HG03196 (cell line): Measurements from ENCODE around the gene CHI3L2.

Source experiments
- ATAC-seq: cut with Tn5 transposase; IDR thresholded peaks from one replicate; pipeline ENCODE4 v1.9.1; 2021; ENCODE audit not compliant: unreplicated experiment

Gene CHI3L2

DNA sequence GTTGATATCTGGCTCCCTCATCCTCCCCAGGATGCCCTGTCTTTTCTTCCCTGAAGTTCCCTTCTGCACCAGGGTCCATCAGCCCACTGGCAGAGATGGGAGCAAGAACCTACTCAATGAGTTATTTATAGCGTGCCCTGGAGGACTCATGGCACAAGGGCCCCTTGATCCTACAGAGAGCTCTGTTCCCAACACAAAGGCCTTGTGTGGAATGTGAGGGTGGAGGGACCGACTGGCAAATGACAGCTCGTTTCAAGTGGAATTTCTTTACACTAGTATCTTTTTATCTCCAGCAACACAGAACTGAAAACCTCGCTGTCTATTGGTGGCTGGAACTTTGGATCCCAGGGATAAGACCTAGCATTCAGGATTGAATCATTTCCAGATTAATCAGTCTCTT, 22.4 kb downstream of the CHI3L2 start:
- ATAC-seq, result no peak

DNA sequence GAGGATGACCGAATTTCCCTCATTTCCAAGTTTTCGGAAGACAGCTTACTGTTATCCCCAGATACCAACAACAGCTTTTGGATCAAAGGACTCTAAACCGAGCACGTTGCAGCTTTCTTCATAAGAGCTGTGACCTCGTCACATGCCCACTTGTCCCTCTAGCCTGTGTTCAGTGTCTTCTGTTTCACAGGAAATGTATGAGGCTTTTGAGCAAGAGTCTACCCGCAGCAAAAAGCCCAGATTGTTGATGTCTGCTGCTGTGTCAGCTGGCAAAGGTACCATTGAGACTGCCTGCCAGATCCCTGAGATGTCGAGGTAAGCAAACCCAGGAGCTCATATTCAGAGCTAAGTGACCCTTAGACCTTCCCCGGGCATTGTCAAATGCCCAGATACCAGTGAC, 24.1 kb downstream of the CHI3L2 start:
- no peak for ATAC-seq

DNA sequence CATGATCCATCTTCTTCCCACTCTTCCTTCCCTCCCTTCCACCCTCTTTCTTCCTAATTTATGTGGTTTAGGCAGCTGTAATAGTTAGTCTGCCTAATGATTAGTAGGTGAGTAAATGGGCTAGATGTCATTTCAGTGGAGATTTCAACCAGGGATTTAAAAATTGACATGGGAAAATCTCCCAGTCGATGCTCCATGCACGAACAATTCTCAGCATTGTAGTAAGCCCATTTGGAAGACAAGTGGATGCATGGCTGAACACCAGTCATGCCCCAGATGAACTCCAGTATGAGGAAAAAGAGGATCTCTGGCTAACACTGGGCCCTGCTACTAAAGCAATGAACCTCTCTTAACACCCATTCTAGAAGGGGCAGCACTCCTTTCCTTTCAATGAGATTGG, 25.3 kb downstream of the CHI3L2 start:
- ATAC-seq, result no peak

DNA sequence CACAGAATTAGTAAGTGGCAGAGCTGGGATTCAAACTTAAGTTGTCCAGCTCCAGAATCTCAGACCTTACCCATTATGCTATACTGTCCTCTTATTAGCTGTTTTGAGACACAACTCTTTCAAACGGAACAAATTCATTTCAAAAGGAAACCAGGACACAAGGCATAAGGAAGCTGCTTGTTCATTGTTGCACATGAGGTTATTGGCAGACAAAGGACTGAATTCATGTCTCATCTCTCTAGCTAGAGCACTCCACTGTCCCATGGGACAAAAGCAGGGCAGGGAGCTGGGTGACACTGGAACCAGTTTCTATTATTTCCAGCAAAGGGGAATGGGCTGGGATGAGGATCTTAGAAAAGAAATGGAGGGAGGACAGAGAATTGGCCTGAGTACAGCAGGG, 26.4 kb downstream of the CHI3L2 start:
- ATAC-seq, result no peak

DNA sequence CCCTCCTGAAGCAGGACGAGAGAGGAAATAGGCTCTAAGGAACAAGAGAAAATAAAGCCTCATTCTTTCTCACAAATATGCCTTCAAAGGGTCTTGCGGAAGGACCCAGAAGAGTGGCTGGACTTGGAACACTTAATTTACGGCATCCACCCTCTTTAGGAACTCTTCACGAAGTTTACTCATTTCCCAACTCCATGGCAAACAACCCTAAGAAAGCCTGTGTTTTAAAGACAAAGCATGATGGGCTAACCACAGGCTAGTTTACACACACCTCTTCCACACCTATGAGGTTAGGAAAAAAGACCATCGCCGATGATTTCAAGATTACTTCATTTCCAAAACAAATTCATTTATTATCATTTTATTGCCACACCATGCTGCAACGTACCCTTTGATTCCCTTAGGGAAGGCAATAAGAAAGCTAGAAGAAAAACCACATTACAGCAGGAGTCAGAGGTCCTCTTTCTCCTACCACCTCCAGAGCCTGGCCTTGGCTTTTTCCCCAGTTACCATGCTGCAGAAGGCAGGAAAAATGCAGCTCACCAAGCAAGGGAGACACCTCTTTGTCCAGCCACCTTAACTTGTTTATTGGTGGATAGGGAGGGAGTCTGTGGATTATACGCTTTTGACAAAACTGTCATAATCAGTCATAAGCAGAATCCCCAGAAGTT, 29.6 kb downstream of the CHI3L2 start:
- ATAC-seq, result no peak

DNA sequence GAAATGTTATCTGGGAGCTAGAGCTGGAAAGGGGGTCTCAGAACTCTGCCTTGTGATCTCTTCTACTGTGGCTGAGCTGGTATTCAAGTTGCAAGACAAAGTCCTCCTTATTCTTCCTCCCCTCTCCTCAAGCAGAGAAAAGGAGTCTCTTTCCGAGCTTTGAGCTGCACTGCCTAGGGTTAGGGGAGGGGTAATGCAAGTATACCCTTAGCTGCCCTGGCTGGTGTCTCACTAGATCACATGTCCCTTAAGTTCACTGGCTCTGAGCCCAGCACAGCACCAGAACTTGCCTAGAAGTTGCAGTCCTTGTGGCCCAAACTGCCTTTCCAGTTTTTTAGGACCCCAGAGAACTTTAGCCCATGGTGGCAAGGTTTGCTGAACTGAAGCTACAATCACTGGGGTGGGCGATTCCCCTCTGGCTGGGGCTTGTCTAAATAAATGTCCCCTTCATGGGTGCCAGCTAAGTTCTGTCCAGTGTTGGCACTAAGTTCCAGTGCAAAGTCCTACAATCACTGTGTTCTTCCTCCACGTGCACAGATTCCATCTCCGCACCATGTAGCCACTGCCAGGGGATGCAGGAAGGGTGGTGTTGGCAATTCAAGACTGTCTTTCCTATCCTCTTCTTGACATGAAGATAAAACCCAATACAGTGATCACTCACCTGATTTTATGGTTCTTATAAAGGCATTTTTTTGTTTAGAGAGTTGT, 40.4 kb downstream of the CHI3L2 start:
- no peak for ATAC-seq

DNA sequence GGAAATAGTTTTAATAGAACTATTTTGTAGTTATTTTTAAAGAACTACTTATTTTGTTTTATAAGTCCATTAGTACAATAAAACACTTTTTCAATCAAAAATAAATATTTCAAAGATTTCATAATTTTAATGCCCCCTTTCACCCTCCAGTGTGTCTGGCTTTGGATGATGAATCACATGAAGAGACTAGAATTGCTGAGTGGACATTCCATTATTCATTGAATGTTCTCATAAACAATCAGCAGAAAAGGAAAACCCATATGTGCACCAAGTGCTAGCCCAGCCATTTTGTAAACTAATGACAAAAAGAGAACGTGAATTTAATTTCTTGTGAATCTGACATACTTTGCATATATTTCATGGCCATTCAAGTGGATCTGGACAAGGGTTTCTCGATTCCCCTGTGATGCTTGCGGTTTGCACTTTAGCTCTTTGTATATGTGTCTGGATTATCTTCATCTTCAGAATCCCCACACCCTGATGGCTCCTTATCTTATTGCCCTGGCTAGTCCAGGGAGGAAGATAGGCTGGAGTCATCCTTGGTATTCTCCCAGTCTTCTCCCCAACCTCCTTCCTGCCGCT, 42.4 kb downstream of the CHI3L2 start:
- no peak for ATAC-seq

DNA sequence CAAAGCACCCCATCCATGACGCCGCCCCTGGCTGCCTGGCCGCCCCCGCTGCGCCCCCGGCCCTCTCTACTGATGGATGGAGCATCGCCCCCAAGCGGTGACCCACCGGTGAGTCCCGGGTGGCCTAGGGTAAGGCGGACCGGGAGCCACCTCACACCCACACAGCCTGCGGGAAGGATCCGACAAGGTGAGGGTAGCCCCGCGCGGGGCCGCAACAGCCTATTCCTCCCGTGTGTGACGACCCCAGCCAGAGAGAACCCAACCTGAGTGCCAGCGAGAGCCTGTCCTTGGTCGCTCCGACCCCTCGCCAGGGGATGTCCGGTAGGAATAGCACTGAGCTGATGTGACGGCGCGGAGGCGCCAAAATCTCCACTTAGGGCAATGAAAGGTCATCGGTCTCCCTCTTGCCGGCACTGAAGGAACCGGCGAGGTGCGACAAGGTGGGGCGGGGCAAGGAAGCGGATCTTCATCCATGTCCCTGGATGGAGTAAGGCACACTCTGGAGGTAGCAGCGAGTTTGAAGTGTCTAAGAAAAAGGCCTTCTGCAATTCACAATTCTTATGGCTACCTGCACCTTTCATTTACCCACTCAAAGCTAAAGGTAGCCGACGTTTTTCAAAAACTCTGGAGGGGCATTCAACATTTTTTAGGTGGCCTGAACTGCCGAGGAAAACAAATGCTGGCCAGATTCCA, 43.4 kb downstream of the CHI3L2 start:
- ATAC-seq, result no peak

GRCh38 chr1:111271464-111271801, 43.9 kb downstream of the CHI3L2 start:
- ATAC-seq, result no peak

DNA sequence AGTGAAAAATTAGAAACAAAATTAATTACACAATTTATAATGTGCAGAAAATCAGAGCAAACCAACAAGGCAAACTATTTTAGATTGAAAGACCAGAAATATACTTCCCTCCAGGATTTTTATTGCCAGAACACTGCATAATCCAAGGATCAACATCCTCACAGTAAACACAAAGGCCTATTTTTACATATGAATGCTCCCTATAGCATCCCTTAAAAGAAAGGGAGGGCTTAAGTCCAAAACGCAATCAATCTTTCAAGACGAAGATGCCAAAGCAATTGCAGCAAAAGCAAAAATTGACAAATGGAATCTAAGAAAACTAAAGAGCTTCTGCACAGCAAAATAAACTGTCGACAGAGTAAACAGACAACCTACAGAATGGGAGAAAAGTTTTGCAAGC, 44.6 kb downstream of the CHI3L2 start:
- ATAC-seq, result no peak

DNA sequence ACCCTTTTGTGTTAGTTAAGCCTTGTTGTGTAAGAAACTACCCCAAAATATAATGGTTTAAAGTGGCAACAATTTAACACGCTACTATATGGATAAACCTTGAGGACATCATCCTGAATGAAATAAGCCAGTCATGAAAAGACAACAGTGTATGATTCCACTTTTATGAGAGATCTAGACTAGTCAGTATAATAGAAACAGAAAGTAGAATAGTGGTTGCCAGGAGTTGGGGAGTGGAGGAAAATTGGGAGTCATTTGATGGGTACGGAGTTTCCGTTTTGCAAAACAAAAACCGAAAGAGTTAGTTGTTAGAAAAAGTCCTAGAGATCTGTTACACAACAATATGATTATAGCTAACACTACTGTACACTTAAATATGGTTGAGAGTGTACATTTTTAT, 47.1 kb downstream of the CHI3L2 start:
- no peak for ATAC-seq

- ATAC-seq, result no peak
Measured at GRCh38 chr1:111275079-111275478, 47.6 kb downstream of the CHI3L2 start.

DNA sequence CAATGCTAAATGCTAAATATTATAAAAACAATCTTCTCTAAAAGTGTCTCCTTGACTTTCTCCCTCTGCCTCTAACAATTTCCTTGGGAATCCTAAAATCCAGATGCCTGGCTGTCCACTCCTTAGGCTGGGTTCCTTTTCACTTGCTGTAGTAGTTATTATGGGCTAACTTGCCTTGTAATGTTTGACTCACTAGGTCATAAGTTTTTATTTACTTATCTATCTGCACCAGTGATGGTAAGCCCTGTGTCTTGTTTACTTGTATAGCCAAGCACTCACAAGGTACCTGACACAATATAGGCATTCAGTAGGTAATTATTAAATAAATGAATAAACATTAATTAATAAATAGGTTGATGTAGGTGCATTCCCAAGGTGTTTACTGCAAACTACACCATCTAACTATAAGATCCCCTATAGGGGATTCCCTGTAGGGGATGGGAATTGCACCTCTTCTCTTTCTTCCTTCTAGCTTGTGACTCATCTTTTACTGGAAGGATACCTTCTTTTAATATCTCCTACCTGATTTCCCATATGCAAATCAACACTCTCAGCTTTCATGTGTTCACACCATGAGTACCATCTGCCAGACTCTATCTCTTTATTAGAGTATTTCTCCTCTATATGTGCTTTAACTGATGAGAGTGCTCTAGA, 48.4 kb downstream of the CHI3L2 start:
- no peak for ATAC-seq

DNA sequence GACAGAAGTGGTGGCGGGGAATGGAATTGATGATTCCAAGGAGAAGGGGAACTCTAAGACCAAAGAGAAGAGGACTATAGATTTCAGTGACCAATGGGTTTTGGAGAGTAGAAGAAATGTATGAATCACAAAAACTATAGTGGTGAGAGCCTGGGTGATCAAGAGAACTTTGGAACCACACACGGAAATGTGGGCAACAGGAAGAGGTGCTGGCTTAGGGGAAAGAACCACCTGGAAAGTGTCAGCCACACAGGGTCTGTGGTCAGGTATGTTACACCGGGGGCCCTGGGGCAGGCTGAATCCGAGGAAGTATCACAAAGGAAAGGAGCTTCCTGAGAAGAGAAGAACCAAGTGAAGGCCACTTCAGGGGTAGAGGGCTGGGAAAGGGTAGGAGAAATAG, 51.6 kb downstream of the CHI3L2 start:
- no peak for ATAC-seq

DNA sequence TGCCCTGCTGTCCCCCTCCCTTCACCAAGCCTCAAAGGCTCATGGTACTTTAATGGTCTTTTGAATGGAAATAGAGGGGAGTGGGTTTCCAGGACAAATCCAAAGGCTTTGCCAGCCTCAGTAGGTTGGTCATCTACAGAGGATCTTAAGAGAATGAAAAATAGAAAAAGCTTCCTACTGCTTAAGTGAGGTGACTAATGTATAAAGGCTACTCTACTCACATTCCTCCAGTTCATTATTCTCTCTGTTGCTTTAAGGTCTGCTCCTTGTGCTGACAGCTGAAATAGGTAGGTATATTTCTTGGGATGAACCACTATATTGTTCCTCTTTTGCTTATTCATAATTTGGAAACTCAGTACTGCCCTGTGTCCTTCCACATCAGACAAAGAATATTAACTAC, 52.8 kb downstream of the CHI3L2 start:
- no peak for ATAC-seq

DNA sequence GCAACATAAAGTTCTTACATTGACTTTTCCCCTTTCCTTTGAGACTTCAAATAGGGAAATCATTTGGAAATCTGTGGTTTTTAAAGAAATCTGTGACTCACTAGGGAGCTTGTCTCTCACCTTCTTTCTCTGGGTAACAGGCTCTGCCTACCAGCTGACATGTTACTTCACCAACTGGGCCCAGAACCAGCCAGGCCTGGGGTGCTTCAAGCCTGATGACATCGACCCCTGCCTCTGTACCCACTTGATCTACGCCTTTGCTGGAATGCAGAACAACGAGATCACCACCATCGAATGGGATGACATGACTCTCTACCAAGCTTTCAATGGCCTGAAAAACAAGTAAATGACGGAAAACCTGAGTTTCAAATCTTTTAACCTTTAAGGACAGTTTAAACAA, 53.9 kb downstream of the CHI3L2 start:
- ATAC-seq, result no peak

GRCh38 chr1:111283838-111284237, 56.3 kb downstream of the CHI3L2 start:
- no peak for ATAC-seq

DNA sequence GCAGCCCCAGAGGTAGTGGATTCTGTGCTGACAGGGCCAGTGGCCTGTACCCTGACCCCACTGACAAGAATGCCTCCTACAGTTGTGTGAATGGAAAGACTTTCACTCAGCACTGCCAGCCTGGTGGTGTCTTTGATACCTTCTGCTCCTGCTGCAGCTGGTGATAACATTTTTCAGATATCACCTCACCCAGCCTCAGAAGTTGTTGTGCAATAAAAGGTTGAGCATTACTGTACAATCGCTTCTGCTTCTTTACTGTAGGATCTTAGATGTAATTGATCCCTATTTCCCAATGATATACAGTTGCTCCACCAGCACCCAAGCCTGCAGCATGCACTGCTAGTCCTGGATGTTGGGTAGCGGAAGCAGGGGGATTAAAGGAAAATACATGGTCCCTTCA, 58.4 kb downstream of the CHI3L2 start:
- ATAC-seq, result no peak

- ATAC-seq, result no peak
Measured at GRCh38 chr1:111286912-111287311, 59.4 kb downstream of the CHI3L2 start.

DNA sequence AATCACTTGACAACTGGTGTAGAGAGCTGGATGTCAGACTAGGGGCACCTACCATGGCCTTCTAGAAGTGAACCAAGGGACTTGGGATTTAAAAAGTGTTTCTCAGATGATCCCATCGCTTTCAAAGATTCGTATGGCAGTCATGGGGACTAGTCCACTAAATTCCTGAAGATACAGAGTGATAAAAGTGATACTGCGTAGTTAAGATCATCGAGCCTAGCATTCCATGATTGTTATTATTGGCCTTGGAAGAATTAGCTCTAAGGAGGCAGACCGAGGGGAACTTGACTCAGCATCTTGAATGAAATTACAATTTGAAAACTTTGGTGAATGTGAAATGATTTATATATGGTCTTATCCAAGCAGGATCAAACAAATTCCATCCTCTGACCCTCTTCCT, 61.9 kb downstream of the CHI3L2 start:
- no peak for ATAC-seq

DNA sequence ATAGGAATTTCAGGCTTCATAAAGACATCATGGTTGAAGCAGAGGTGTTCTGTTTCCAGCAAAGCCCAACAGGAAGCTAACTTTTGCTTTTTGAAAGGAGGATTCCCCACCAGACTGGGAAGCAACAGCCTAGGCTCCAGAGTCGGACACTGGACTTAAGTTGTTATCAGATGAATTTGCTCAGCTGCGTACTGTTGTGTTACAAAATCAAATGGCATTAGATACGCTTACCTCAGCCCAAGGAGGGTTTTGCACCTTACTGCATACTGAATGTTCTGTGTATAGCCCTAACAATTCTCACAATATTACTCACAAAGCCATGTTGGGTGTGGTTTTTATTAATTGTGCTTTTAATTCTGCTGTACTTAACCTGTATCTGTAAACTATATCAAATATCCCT, 62.6 kb downstream of the CHI3L2 start:
- no peak for ATAC-seq

DNA sequence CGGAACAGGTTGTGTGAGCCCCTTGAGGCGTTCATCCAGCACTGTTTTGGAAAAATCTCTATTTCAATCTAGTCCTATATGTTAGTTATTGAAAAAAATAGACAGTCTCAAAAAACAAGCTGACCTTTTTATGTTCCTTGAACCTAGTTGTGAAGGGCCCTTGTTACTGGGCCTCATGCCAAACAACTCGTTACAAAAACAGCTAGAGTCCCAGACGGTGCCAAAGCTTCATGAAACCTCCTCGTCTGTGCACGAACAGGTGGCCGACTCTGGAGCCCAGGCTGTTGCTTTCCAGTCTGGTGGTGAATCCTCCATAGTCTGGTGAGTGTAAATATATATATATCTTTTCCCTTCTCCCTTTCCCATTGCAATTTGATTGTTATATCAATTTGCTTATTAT, 63.1 kb downstream of the CHI3L2 start, which contains the start of gene CHIA:
TSS of gene CHIA (plus strand) at position 222 of the 400 bp plus-strand sequence. CDS start 19,617 bp downstream, outside the sequence.
- no peak for ATAC-seq
